Astrocyte (in vitro differentiated cells and primary cell): ENCODE measurements around the gene ZNF608.

Experiments used
- CTCF ChIP-seq: IDR thresholded peaks from 2 replicates; pipeline ENCODE4 v1.5.1; 2011; ENCODE audit warnings: low read depth, mild to moderate bottlenecking, inconsistent platforms, low read length, moderate library complexity; ENCODE audit not compliant: insufficient read depth
- EZH2 ChIP-seq: IDR thresholded peaks from 2 replicates; pipeline ENCODE4 v1.6.1; 2012; ENCODE audit warnings: mild to moderate bottlenecking, low read length, inconsistent platforms; ENCODE audit not compliant: insufficient read depth

GRCh38 chr5:124706051-124706450, 40.4 kb downstream of the ZNF608 start:
- TF ChIP-seq CTCF: no peak
- TF ChIP-seq EZH2: no peak
